Progenitor cell of endocrine pancreas (in vitro differentiated cells): ENCODE data around the gene MUC12. TPM values are rescaled to one million over a fixed set of nuclear protein-coding genes. Genes with fewer than 3 reads are reported as not detected.

Experiments
- DNase-seq: peaks from one replicate; pipeline ENCODE4 v3.0.0; 2021; ENCODE audit warnings: low spot score; ENCODE audit not compliant: unreplicated experiment
- H3K27ac Mint-ChIP-seq: 2 replicates; pipeline ENCODE4 v1.8.0; 2021; ENCODE audit warnings: mild to moderate bottlenecking, moderate library complexity, mixed read lengths
- H3K27me3 Mint-ChIP-seq: 2 replicates; pipeline ENCODE4 v1.8.0; 2021; ENCODE audit warnings: mixed read lengths
- H3K36me3 Mint-ChIP-seq: 2 replicates; pipeline ENCODE4 v1.8.0; 2022; ENCODE audit warnings: mixed read lengths; ENCODE audit not compliant: insufficient read depth
- H3K4me1 Mint-ChIP-seq: 2 replicates; pipeline ENCODE4 v1.8.0; 2021; ENCODE audit warnings: low read depth, mixed read lengths
- H3K4me3 Mint-ChIP-seq: 2 replicates; pipeline ENCODE4 v1.8.0; 2021; ENCODE audit warnings: low read depth, mild to moderate bottlenecking, moderate library complexity, mixed read lengths
- H3K9me3 Mint-ChIP-seq: 2 replicates; pipeline ENCODE4 v1.8.0; 2021; ENCODE audit warnings: low read depth, mixed read lengths
- total RNA-seq: library from RNA; stranded (reverse); gene quantifications from 2 replicates; pipeline ENCODE4 v1.2.1, GENCODE V29; 2021
- TF ChIP-seq, protein P1 (sequence below): fragments of 200-600 bp; sonication (generic); IDR thresholded peaks from one replicate; pipeline ENCODE4 v1.5.0; 2021; ENCODE audit warnings: antibody characterized with exemption, mild to moderate bottlenecking; ENCODE audit not compliant: unreplicated experiment

Gene MUC12
- total RNA-seq, 1 donor from 2014 or later, result 0.31 TPM

DNA sequence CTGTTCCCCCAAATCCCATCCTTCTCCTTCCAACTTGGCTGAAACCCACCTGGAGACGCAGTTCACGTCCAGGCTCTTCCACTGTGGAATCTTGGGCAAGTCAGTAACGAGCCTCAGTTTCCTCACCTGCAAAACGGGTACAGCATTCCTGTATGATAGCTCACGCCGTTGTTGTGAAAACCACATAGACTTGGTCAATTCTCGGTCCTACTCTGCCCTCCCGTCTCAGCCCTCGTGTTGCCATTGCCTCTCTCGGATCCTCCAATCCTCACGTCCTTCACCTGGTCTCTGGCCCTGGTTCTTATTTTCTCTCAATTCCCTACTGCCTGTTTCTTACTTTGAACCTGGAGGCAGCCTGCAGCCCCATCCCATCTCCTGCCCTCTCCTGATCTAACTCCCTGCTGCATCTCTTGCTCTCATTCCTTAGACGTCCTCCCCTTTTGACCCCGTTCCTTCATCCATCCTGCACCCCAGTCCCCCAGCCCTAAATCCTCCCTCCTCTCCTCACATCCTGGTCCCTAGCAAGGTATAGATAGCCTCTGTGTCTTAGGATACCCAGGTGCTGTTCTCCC lies 2.0 kb upstream of the MUC12 start:
- no peaks in the 10 kb centered on the region for H3K36me3 Mint-ChIP-seq
- peak overlapping the region; percentile 14 for H3K4me3 Mint-ChIP-seq
- peaks cover 89% of the 10 kb centered on the region for H3K27me3 Mint-ChIP-seq
- peaks cover 7% of the 10 kb centered on the region for H3K4me1 Mint-ChIP-seq
- TF ChIP-seq, protein P1, sequence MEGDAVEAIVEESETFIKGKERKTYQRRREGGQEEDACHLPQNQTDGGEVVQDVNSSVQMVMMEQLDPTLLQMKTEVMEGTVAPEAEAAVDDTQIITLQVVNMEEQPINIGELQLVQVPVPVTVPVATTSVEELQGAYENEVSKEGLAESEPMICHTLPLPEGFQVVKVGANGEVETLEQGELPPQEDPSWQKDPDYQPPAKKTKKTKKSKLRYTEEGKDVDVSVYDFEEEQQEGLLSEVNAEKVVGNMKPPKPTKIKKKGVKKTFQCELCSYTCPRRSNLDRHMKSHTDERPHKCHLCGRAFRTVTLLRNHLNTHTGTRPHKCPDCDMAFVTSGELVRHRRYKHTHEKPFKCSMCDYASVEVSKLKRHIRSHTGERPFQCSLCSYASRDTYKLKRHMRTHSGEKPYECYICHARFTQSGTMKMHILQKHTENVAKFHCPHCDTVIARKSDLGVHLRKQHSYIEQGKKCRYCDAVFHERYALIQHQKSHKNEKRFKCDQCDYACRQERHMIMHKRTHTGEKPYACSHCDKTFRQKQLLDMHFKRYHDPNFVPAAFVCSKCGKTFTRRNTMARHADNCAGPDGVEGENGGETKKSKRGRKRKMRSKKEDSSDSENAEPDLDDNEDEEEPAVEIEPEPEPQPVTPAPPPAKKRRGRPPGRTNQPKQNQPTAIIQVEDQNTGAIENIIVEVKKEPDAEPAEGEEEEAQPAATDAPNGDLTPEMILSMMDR, result no peak
- no peak overlapping the region for H3K27ac Mint-ChIP-seq
- H3K9me3 Mint-ChIP-seq, result no peaks in the 10 kb centered on the region
- DNase-seq, result no peak

- no peak for DNase-seq
- H3K4me1 Mint-ChIP-seq, result peaks cover 7% of the 10 kb centered on the region
- H3K4me3 Mint-ChIP-seq, result no peak overlapping the region
- TF ChIP-seq, protein P1, result no peak
- no peaks in the 10 kb centered on the region for H3K36me3 Mint-ChIP-seq
- H3K27me3 Mint-ChIP-seq, result peaks cover 88% of the 10 kb centered on the region
- H3K27ac Mint-ChIP-seq, result no peak overlapping the region
- no peaks in the 10 kb centered on the region for H3K9me3 Mint-ChIP-seq
These were observed 1.3 kb upstream of the MUC12 start for GRCh38 chr7:100968031-100968430.

DNA sequence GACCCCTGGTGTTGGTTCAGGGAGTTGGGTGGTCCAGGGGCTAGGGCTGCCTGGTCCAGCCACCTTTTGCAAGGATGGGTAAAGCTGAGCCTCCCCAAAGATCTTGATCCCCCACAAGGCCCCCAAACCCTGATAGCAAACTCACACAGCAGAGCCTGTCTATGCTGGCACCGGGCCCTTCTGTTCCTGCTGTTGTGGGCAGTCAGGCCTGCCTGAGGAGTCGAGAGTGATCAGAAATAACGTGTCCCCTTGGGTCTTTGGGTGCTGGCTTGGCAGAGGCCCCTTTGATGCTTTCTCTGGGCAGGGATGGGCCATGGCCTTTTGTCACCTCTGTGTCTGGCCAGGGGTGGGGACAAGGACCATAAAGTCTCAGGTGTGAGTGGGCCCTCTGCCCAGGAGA lies 715 bp upstream of the MUC12 start:
- DNase-seq, result no peak
- Mint-ChIP-seq H3K9me3 (no peaks in the 10 kb centered on the region), H3K27ac (no peak overlapping the region), H3K27me3 (peaks cover 83% of the 10 kb centered on the region), H3K4me3 (no peak overlapping the region), H3K36me3 (no peaks in the 10 kb centered on the region), H3K4me1 (peaks cover 7% of the 10 kb centered on the region)
- TF ChIP-seq, protein P1, result no peak

DNA sequence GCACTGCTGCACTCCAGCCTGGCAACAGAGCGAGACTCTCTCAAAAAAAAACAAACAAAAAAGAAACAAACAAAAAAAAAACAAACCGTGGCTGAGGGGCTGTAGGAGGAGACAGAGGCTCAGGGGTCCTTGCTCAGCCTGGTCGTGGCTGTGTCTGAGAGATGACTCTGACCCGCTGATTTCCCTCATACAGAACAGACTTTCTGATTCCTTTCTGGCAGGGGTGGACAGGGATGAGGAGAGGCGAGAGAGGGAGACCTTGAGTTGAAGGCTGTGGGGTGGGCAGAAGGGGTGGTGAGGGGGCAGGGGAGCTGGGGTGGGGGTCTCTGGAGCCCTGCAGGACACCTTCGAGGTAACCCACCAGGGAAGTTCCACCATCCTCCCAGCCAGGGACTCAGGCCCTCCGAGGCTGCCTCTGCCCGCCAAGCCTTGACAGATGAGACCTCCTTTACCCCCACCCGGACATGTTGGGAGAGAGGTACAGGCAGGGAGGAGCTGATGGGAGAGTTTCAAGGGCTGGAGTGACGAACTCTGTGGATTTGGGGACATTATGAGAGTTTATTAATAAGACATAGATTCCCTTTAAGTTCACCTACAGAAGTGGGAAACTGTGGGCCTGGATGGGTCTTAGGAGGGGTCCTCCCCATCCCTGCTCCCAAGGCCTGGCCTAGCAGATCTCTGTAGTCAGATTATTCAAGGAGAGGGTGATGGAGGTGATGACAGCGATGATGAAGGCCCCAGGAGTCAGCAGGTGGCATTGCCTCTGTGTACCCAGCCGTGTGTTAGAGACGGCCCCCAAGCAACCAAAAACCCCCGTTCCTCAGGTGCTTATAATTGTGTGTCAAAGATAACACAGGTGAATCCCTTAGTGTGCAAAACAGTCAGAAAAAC lies 2.0 kb downstream of the MUC12 start:
- Mint-ChIP-seq H3K4me1 (peaks cover 3% of the 10 kb centered on the region), H3K27me3 (peaks cover 75% of the 10 kb centered on the region), H3K9me3 (peaks cover 5% of the 10 kb centered on the region), H3K36me3 (no peaks in the 10 kb centered on the region), H3K4me3 (no peak overlapping the region), H3K27ac (no peak overlapping the region)
- TF ChIP-seq, protein P1, result no peak
- DNase-seq, result no peak

GRCh38 chr7:100972002-100972347 lies 2.6 kb downstream of the MUC12 start:
- Mint-ChIP-seq H3K4me3 (no peak overlapping the region), H3K9me3 (peaks cover 5% of the 10 kb centered on the region), H3K4me1 (peaks cover 1% of the 10 kb centered on the region), H3K27ac (no peak overlapping the region), H3K36me3 (no peaks in the 10 kb centered on the region), H3K27me3 (peaks cover 70% of the 10 kb centered on the region)
- no peak for DNase-seq
- TF ChIP-seq, protein P1, result no peak
